22Rv1 (cell line): ENCODE results near the gene DMRTA2.

ENCODE experiments used
- H3K27ac ChIP-seq: fragments of 450-650 bp; 2 replicates; pipeline ENCODE4 v1.5.1; 2017
- CTCF ChIP-seq: fragments of 450-650 bp; IDR thresholded peaks from 2 replicates; pipeline ENCODE4 v1.5.1; 2017; ENCODE audit warnings: mild to moderate bottlenecking
- ZFX ChIP-seq: fragments of 450-650 bp; IDR thresholded peaks from 2 replicates; pipeline ENCODE4 v1.6.1; 2017; ENCODE audit warnings: antibody characterized with exemption, borderline replicate concordance

DMRTA2 gene

GRCh38 chr1:50422946-50423669 is at the start of gene DMRTA2:
DMRTA2 (minus strand) TSS chr1:50423443; CDS start chr1:50421536, 1,907 bp downstream.
- no peak within 1 kb of the TSS for H3K27ac ChIP-seq
- TF ChIP-seq ZFX = no peak
- no peak for TF ChIP-seq CTCF

- H3K27ac ChIP-seq = no peak overlapping the region
- TF ChIP-seq CTCF (no peak), ZFX (no peak)
Observed at GRCh38 chr1:50471967-50472366, 48.7 kb upstream of the DMRTA2 start.

- TF ChIP-seq CTCF (no peak), ZFX (no peak)
- H3K27ac ChIP-seq = no peak overlapping the region
Observed at GRCh38 chr1:50462964-50463363, 39.7 kb upstream of the DMRTA2 start.

- H3K27ac ChIP-seq = no peak overlapping the region
- TF ChIP-seq ZFX = no peak
- no peak for TF ChIP-seq CTCF
Observed at GRCh38 chr1:50458507-50458906, 35.3 kb upstream of the DMRTA2 start.

DNA sequence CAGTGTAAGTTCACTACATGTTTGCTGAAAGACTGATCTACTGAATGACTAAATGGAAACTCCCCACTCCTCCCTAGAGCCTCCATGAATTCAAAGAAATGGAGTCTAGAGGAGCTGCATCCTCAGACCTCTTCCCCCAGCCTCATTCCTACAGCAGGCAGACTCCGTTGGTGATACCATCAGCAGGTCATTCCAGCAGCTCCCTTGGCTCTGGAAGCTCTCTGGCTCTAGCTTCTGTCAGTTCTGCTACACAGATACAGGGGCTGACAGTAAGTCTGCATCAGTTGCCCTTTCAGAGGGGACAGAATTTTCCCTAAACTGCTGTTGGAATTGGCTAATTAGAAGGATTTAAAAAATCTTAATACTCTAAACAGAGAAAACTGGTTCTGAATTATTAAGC is 31.7 kb upstream of the DMRTA2 start:
- H3K27ac ChIP-seq = no peak overlapping the region
- TF ChIP-seq CTCF = no peak
- no peak for TF ChIP-seq ZFX

DNA sequence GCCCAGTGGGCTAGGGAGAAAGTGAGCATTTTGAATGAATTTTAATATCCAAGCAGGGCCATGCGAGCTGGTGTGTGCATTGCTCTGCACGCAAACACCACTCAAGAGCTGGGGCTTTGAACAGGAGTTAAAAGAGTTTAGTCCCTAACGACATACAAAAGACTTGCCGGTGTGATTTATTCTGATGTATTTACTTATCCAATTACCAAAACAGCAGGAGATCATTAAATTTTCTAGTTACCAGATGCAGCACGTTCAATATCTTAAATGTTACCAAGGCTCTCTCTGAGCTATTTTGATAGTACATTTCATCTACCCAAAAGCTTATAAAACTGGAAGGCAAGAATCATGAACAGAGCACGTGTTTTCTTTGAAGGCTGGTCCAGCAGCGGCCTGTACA is 30.0 kb upstream of the DMRTA2 start:
- H3K27ac ChIP-seq = no peak overlapping the region
- TF ChIP-seq ZFX (no peak), CTCF (no peak)

DNA sequence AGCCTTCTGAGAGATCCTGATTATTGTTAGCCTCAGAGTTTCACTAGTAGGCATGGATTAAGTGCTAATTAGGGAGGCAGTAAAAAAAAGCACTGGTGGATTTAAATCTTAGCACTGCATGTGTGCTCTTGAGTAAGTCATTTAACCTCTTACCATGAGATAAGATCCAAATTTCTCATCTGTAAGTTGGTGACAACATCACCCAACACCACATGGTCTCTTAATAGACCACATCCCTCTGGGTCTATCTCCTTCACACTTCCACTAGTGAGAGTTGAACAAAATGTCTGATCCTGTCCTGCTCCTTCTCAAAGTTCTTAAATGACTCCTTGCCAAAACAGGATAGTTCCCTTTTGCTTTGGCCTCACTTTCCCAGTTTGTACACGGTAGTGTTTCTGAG is 29.5 kb upstream of the DMRTA2 start:
- no peak for TF ChIP-seq ZFX
- no peak for TF ChIP-seq CTCF
- H3K27ac ChIP-seq = no peak overlapping the region
